HepG2 (cell line): ENCODE measurements around the gene MGMT. TPM values are rescaled to one million over a fixed set of nuclear protein-coding genes. Genes with fewer than 3 reads are reported as not detected.

Experiments
- ATAC-seq: fragments of 200-7000 bp; cut with Tn5 transposase; 3 replicates; pipeline ENCODE4 v1.9.1; 2020; ENCODE audit warnings: mild to moderate bottlenecking, moderate library complexity
- BruUV-seq: library from RNA; stranded (reverse); fragments of 400-500 nt; replicated peaks from 2 replicates; lab custom pipeline; 2021; lab: Mats Ljungman, UMichigan
- CTCF ChIA-PET: fragments of 300-600 bp; formaldehyde crosslinking; extraction: SDS; loops from one replicate; lab custom pipeline; 2021; ENCODE audit warnings: low total read pairs, inconsistent platforms, low intra/inter-chr PET ratio; lab: Yijun Ruan, JAX
- POLR2A ChIA-PET: fragments of 350-600 bp; sonication (Branson Sonifier 250); formaldehyde crosslinking; loops from one replicate; lab custom pipeline; 2020; ENCODE audit warnings: antibody characterized with exemption, inconsistent platforms; lab: Yijun Ruan, JAX
- DNase-seq: peaks from one replicate; pipeline ENCODE4 v3.0.0-alpha.2; 2015; ENCODE audit warnings: low spot score
- FAIRE-seq: peaks from 3 replicates; lab custom pipeline; 2011; peaks lifted over from hg19 to GRCh38; lab: Jason Lieb, UNC
- H2AFZ ChIP-seq: one replicate; pipeline ENCODE4 v1.6.1; 2011; ENCODE audit warnings: low read length, inconsistent platforms
- H3K27ac ChIP-seq: fragments of 300-600 bp; 3 replicates; pipeline ENCODE4 v1.8.0; 2011; ENCODE audit warnings: mixed run types, mild to moderate bottlenecking, mixed read lengths, low read length, inconsistent platforms; ENCODE audit not compliant: insufficient read depth; ENCODE audit errors: extremely low read length
- H3K27me3 ChIP-seq, 2 experiments: fragments of 200-600 bp in 1 of 2; 2 replicates in 1 of 2; 3 replicates in 1 of 2; pipeline versions ENCODE4 v1.6.0 to v1.8.0; 2011; ENCODE audit warnings: low read length in 2 of 2, mild to moderate bottlenecking in 2 of 2, moderate library complexity in 2 of 2, inconsistent platforms in 1 of 2; ENCODE audit not compliant: insufficient read depth in 2 of 2, control insufficient read depth in 1 of 2
- H3K36me3 ChIP-seq, 2 experiments: fragments of 200-600 bp in 1 of 2; replicated peaks in 1 of 2; 2 replicates in 1 of 2; 3 replicates in 1 of 2; pipeline versions ENCODE4 v1.5.1 to v1.8.0; 2011; ENCODE audit warnings: low read length in 2 of 2, inconsistent platforms in 1 of 2; ENCODE audit not compliant: insufficient read depth in 2 of 2, control insufficient read depth in 1 of 2
- H3K4me1 ChIP-seq: 2 replicates; pipeline ENCODE4 v1.5.1; 2012; ENCODE audit warnings: low read length, inconsistent platforms; ENCODE audit not compliant: insufficient read depth
- H3K4me2 ChIP-seq: 2 replicates; pipeline ENCODE4 v1.6.0; 2011; ENCODE audit warnings: low read depth, low read length, inconsistent platforms
- H3K4me3 ChIP-seq, 3 experiments: fragments of 200-600 bp in 1 of 3; sonication (generic), shearing (Covaris generic) in 1 of 3; replicated peaks in 1 of 3; 2 replicates each; pipeline ENCODE4 v1.5.1; 2011 to 2016; ENCODE audit warnings: low read length in 3 of 3, inconsistent platforms in 2 of 3, low read depth in 2 of 3, mild to moderate bottlenecking in 2 of 3, control low read depth in 1 of 3, mixed read lengths in 1 of 3; ENCODE audit not compliant: insufficient read depth in 1 of 3
- H3K79me2 ChIP-seq: one replicate; pipeline ENCODE4 v1.6.1; 2011; ENCODE audit warnings: low read length, inconsistent platforms; ENCODE audit not compliant: insufficient read depth
- H3K9ac ChIP-seq: 2 replicates; pipeline ENCODE4 v1.6.0; 2011; ENCODE audit warnings: mild to moderate bottlenecking, low read depth, low read length, inconsistent platforms; ENCODE audit not compliant: insufficient read depth
- H3K9me3 ChIP-seq: 2 replicates; pipeline ENCODE4 v1.5.1; 2012; ENCODE audit warnings: mild to moderate bottlenecking, low read length
- H4K20me1 ChIP-seq: 2 replicates; pipeline ENCODE4 v1.6.0; 2011; ENCODE audit warnings: inconsistent platforms, mild to moderate bottlenecking, low read length, moderate library complexity; ENCODE audit not compliant: insufficient read depth
- HINFP ChIP-seq: sonication (generic); formaldehyde crosslinking; IDR thresholded peaks from 2 replicates; pipeline ENCODE4 v1.4.0; 2020; ENCODE audit warnings: low read depth, mild to moderate bottlenecking, missing genetic modification reagents
- KLF6 ChIP-seq: IDR thresholded peaks from 2 replicates; pipeline ENCODE4 v1.8.0; 2016; ENCODE audit warnings: missing biosample characterization, missing genetic modification reagents
- MAFF ChIP-seq: IDR thresholded peaks from 2 replicates; pipeline ENCODE4 v1.6.1; 2011; ENCODE audit warnings: low read depth, low read length, improper control_type of control experiment
- TCF7 ChIP-seq: sonication (generic); IDR thresholded peaks from 2 replicates; pipeline ENCODE4 v1.6.1; 2016; ENCODE audit warnings: antibody characterized with exemption, low read depth
- TRIM24 ChIP-seq: sonication (generic); formaldehyde crosslinking; IDR thresholded peaks from 2 replicates; pipeline ENCODE4 v1.8.0; 2022; ENCODE audit warnings: mild to moderate bottlenecking, missing genetic modification reagents
- ZNF10 ChIP-seq: sonication (generic); formaldehyde crosslinking; IDR thresholded peaks from 2 replicates; pipeline ENCODE4 v1.4.0; 2020; ENCODE audit warnings: mild to moderate bottlenecking, low read depth, missing genetic modification reagents, borderline replicate concordance
- ZNF101 ChIP-seq: sonication (generic); formaldehyde crosslinking; IDR thresholded peaks from 2 replicates; pipeline ENCODE4 v1.4.0; 2020; ENCODE audit warnings: mild to moderate bottlenecking, low read depth, missing genetic modification reagents, borderline replicate concordance
- ZNF280B ChIP-seq: sonication (generic); formaldehyde crosslinking; IDR thresholded peaks from 2 replicates; pipeline ENCODE4 v1.5.0; 2020; ENCODE audit warnings: missing genetic modification reagents, mild to moderate bottlenecking, borderline replicate concordance
- ZNF879 ChIP-seq: sonication (generic); formaldehyde crosslinking; IDR thresholded peaks from 2 replicates; pipeline ENCODE4 v1.8.1; 2023; ENCODE audit warnings: missing genetic modification reagents
- WGBS: methylation state at CpG from one replicate; pipeline ENCODE4 v1.1.6; 2017; ENCODE audit warnings: low lambda C conversion rate; 5-methylcytosine and 5-hydroxymethylcytosine counted together
- in situ Hi-C: cut with HindIII; loops from 2 replicates; pipeline ENCODE4 v1.10.0; 2017; ENCODE audit warnings: low pct_unique_long_range_greater_than_20kb; ENCODE audit not compliant: extremely low pct_ligation_motif_present
- intact Hi-C: fragments of 100-400 bp; cut with micrococcal nuclease; formaldehyde crosslinking; loops from one replicate; pipeline ENCODE4 v1.10.0; 2022; ENCODE audit not compliant: unreplicated experiment
- polyA plus RNA-seq, 8 experiments: library from polyadenylated mRNA; depleted of rRNA in 3 of 8; stranded (reverse) in 7 of 8; unstranded in 1 of 8; fragments of >200 nt; fragmentation: Illumina TruSeq in 4 of 8; extraction: Trizol in 4 of 8; gene quantifications; 2 replicates each; pipeline versions ENCODE4 v1.2.1 to v1.2.3, GENCODE V29; 2011 to 2016; ENCODE audit warnings: low read depth in 4 of 8, missing spikeins in 1 of 8, mixed read lengths in 1 of 8; ENCODE audit not compliant: insufficient read depth in 1 of 8
- total RNA-seq, 5 experiments: library from RNA; depleted of rRNA; stranded (reverse); fragments of >200 nt; fragmentation: Illumina TruSeq; extraction: Trizol; gene quantifications; 2 replicates each; pipeline ENCODE4 v1.2.3, GENCODE V29; 2016; ENCODE audit warnings: low read depth in 1 of 5
- TF ChIP-seq, protein P1 (sequence below): sonication (generic); formaldehyde crosslinking; IDR thresholded peaks from 2 replicates; pipeline ENCODE4 v1.8.1; 2023; ENCODE audit warnings: mild to moderate bottlenecking, moderate library complexity, missing genetic modification reagents
- TF ChIP-seq, protein P2 (sequence below): sonication (generic); formaldehyde crosslinking; conservative IDR thresholded peaks from 2 replicates; pipeline ENCODE4 v1.4.0; 2020; ENCODE audit warnings: missing genetic modification reagents
- TF ChIP-seq, protein P3 (sequence below): sonication (generic); formaldehyde crosslinking; IDR thresholded peaks from 2 replicates; pipeline ENCODE4 v1.4.0; 2020; ENCODE audit warnings: mild to moderate bottlenecking, missing genetic modification reagents
- TF ChIP-seq, protein P4 (sequence below): sonication (generic); formaldehyde crosslinking; conservative IDR thresholded peaks from 2 replicates; pipeline ENCODE4 v1.5.0; 2020; ENCODE audit warnings: missing genetic modification reagents

MGMT gene
- total and polyA plus RNA-seq, 2 of the 13 experiments (the other 11 are each of a cell fraction or from before 2014, with no cell fraction given): 12.0 to 19.5 TPM

DNA sequence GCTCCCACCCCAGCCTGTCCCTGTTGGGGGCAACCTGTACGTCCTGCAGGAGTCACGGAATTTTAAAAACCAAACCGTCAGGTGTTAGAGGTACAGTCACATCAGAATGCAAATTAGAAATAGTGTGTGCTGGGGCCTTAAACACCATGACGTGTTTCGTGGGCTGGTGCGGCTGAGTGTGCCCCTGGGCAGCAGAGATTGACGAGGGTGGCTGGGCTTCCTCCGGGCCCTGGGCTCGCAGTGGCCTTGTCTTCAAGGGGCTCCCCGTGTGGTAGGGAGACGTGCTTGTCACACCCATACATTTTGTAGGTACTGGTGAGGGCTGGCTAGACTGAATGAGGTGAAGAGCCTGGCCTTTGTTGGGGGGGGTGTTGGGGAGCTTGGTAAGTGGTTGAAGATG lies 7.6 kb downstream of the MGMT start:
- Histone ChIP-seq H3K4me3 (no peak overlapping the region), H3K27ac (no peak overlapping the region), H3K27me3 (no peaks in the 10 kb centered on the region), H4K20me1 (no peaks in the 10 kb centered on the region), H3K4me2 (no peak overlapping the region), H2AFZ (no peak overlapping the region), H3K36me3 (no peaks in the 10 kb centered on the region), H3K9ac (no peak overlapping the region), H3K79me2 (peaks cover 45% of the 10 kb centered on the region), H3K9me3 (no peaks in the 10 kb centered on the region), H3K4me1 (peaks cover 39% of the 10 kb centered on the region)
- BruUV-seq: no TSS peak
- DNase-seq (no peak), ATAC-seq (no peak), FAIRE-seq (no peak)
- intact Hi-C loops (no loop called here), in situ Hi-C loops (no loop called here)
- ChIA-PET POLR2A (no interaction called here), CTCF (no interaction called here)
- 98% methylated on average over 8 of the region's 11 CpGs for WGBS
- TF ChIP-seq, protein P1, sequence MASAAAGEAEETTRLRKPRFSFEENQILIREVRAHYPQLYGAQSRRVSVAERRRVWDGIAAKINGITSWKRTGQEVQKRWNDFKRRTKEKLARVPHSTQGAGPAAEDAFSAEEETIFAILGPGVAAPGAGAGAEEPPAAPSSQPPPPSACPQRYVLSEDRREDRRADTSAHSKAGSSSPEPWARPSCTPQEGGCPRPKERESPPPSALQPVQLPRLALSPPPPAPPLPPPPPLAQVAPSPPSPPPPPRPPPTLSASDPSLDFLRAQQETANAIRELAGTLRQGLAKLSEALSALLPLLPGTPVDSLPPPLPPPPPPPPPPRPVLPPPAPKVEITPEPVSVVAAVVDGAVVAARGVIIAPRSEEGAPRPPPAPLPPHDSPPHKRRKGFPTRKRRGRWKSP: no peak
- TF ChIP-seq HINFP (CRISPR knock-in tag): no peak
- TF ChIP-seq, protein P2, sequence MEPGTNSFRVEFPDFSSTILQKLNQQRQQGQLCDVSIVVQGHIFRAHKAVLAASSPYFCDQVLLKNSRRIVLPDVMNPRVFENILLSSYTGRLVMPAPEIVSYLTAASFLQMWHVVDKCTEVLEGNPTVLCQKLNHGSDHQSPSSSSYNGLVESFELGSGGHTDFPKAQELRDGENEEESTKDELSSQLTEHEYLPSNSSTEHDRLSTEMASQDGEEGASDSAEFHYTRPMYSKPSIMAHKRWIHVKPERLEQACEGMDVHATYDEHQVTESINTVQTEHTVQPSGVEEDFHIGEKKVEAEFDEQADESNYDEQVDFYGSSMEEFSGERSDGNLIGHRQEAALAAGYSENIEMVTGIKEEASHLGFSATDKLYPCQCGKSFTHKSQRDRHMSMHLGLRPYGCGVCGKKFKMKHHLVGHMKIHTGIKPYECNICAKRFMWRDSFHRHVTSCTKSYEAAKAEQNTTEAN (CRISPR knock-in tag): no peak
- TF ChIP-seq TRIM24 (CRISPR knock-in tag): no peak
- TF ChIP-seq ZNF101 (CRISPR knock-in tag): no peak
- TF ChIP-seq, protein P3, sequence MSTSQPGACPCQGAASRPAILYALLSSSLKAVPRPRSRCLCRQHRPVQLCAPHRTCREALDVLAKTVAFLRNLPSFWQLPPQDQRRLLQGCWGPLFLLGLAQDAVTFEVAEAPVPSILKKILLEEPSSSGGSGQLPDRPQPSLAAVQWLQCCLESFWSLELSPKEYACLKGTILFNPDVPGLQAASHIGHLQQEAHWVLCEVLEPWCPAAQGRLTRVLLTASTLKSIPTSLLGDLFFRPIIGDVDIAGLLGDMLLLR: no peak
- no peak for TF ChIP-seq KLF6 (CRISPR knock-in tag)
- TF ChIP-seq, protein P4, sequence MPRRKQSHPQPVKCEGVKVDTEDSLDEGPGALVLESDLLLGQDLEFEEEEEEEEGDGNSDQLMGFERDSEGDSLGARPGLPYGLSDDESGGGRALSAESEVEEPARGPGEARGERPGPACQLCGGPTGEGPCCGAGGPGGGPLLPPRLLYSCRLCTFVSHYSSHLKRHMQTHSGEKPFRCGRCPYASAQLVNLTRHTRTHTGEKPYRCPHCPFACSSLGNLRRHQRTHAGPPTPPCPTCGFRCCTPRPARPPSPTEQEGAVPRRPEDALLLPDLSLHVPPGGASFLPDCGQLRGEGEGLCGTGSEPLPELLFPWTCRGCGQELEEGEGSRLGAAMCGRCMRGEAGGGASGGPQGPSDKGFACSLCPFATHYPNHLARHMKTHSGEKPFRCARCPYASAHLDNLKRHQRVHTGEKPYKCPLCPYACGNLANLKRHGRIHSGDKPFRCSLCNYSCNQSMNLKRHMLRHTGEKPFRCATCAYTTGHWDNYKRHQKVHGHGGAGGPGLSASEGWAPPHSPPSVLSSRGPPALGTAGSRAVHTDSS (CRISPR knock-in tag): no peak
- no peak for TF ChIP-seq ZNF280B (CRISPR knock-in tag)
- TF ChIP-seq ZNF10 (CRISPR knock-in tag): no peak
- TF ChIP-seq MAFF: no peak
- TF ChIP-seq TCF7: no peak
- no peak for TF ChIP-seq ZNF879 (CRISPR knock-in tag)
